HL-60 (cell line): Measurements from ENCODE around the gene AFF3.

Source experiments
- DNase-seq, 2 experiments: peaks; one replicate each; pipeline ENCODE4 v3.0.0-alpha.2; 2010 to 2020; ENCODE audit warnings: low read depth in 1 of 2, low spot score in 1 of 2
- H3K27ac ChIP-seq: fragments of 250-450 bp; sonication (Bioruptor Pico); replicated peaks from 2 replicates; pipeline ENCODE4 v1.5.1; 2020; ENCODE audit warnings: mild to moderate bottlenecking, moderate library complexity
- H3K27me3 ChIP-seq: fragments of 250-450 bp; sonication (Bioruptor Pico); 2 replicates; pipeline ENCODE4 v1.5.1; 2021; ENCODE audit warnings: mild to moderate bottlenecking, moderate library complexity; ENCODE audit not compliant: insufficient read depth, poor library complexity, severe bottlenecking
- H3K4me3 ChIP-seq: replicated peaks from 2 replicates; pipeline ENCODE4 v1.5.1; 2011; ENCODE audit warnings: mild to moderate bottlenecking, control low read depth, low read length; ENCODE audit not compliant: insufficient read depth
- GABPA ChIP-seq: IDR thresholded peaks from 2 replicates; pipeline ENCODE4 v1.6.1; 2012; ENCODE audit warnings: low read depth
- POLR2AphosphoS5 ChIP-seq: IDR thresholded peaks from 2 replicates; pipeline ENCODE4 v1.6.1; 2012; ENCODE audit warnings: low read depth
- SPI1 ChIP-seq: IDR thresholded peaks from 2 replicates; pipeline ENCODE4 v1.6.1; 2012; ENCODE audit warnings: low read depth, mild to moderate bottlenecking, borderline replicate concordance
- TF ChIP-seq, protein P1 (sequence below): IDR thresholded peaks from one replicate; pipeline ENCODE4 v1.5.1; 2011; ENCODE audit warnings: low read length, control low read depth, inconsistent platforms; ENCODE audit not compliant: insufficient read depth
- TF ChIP-seq, protein P2 (sequence below): IDR thresholded peaks from 2 replicates; pipeline ENCODE4 v1.6.1; 2012; ENCODE audit warnings: low read depth; ENCODE audit not compliant: insufficient replicate concordance

The AFF3 gene

DNA sequence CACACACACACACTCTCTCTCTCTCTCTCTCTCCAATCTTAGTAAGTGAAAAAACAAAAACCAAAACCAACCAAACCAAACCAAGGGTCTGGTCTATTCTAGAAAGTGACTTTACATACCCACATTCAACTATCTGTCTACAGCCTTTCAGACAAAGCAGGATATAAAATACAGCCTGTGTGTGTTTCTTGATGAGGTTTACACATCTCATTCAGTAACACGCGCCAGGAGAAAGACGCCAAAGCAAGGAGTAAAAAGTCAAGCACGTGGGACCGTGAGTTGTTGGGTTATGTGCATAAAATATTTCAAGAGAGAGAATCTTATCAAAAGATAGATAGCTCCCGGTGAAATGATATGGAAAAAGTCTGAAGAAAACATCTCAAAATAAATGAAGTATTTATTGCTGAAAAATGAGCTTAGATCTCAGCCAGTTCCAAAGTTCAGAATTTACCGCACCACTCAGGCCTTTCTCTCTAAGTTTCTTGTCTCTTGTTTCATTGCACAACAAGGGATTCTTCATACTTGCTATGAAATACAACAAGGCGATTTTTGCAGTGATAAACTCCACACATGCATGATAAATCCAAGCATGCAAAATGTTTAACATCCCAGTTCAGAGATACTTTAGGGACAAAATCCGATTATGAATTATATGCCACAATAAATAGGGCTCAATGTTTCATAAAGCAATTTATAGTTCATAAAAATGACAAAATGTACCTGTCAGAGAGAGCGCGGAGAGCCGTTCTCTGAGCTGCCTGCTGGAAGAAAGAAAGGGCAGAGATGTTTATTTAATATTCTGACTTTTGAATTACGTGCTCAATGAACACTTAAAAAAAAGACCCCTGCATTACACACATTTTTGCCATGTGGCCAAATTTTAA lies 493.2 kb downstream of the AFF3 start:
- Histone ChIP-seq H3K27ac (no peak overlapping the region), H3K4me3 (no peak overlapping the region), H3K27me3 (no peaks in the 10 kb centered on the region)
- no peak for DNase-seq
- TF ChIP-seq SPI1, result no peak
- no peak for TF ChIP-seq POLR2AphosphoS5
- TF ChIP-seq, protein P1, sequence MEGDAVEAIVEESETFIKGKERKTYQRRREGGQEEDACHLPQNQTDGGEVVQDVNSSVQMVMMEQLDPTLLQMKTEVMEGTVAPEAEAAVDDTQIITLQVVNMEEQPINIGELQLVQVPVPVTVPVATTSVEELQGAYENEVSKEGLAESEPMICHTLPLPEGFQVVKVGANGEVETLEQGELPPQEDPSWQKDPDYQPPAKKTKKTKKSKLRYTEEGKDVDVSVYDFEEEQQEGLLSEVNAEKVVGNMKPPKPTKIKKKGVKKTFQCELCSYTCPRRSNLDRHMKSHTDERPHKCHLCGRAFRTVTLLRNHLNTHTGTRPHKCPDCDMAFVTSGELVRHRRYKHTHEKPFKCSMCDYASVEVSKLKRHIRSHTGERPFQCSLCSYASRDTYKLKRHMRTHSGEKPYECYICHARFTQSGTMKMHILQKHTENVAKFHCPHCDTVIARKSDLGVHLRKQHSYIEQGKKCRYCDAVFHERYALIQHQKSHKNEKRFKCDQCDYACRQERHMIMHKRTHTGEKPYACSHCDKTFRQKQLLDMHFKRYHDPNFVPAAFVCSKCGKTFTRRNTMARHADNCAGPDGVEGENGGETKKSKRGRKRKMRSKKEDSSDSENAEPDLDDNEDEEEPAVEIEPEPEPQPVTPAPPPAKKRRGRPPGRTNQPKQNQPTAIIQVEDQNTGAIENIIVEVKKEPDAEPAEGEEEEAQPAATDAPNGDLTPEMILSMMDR, result no peak
- TF ChIP-seq GABPA, result no peak
- TF ChIP-seq, protein P2, sequence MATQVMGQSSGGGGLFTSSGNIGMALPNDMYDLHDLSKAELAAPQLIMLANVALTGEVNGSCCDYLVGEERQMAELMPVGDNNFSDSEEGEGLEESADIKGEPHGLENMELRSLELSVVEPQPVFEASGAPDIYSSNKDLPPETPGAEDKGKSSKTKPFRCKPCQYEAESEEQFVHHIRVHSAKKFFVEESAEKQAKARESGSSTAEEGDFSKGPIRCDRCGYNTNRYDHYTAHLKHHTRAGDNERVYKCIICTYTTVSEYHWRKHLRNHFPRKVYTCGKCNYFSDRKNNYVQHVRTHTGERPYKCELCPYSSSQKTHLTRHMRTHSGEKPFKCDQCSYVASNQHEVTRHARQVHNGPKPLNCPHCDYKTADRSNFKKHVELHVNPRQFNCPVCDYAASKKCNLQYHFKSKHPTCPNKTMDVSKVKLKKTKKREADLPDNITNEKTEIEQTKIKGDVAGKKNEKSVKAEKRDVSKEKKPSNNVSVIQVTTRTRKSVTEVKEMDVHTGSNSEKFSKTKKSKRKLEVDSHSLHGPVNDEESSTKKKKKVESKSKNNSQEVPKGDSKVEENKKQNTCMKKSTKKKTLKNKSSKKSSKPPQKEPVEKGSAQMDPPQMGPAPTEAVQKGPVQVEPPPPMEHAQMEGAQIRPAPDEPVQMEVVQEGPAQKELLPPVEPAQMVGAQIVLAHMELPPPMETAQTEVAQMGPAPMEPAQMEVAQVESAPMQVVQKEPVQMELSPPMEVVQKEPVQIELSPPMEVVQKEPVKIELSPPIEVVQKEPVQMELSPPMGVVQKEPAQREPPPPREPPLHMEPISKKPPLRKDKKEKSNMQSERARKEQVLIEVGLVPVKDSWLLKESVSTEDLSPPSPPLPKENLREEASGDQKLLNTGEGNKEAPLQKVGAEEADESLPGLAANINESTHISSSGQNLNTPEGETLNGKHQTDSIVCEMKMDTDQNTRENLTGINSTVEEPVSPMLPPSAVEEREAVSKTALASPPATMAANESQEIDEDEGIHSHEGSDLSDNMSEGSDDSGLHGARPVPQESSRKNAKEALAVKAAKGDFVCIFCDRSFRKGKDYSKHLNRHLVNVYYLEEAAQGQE, result no peak

DNA sequence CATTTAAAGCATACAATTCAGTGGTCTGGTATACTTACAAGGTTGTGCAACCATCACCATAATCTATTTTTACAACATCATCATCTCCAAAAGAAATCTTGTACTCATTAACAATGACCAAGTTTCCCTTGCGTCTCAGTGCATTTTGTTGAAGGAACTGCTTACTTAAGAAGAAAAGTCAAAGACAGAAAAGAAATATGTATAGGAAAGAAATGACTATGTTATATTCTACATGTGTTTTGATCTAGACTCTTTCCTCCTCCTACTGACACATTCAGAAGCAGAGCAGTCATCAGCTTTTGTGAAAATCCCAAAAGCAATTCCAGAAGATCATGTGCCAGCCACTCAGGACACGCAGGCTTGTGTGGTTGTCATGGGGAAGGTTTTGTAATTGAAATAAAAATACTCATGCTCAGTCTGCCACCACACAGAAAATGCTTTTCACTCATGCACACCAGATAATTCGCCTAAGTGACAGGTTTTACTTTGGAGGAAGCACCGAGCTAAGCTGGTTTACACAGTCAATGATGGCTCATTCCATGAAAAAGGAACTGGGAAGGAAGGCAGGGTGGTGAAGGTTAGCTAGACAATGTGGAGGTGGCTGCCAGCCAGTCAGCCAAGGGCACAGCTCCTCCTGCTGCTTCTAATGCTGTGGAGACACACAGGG lies 494.1 kb downstream of the AFF3 start:
- H3K4me3 ChIP-seq, result no peak overlapping the region
- TF ChIP-seq, protein P1, result no peak
- no peak for TF ChIP-seq SPI1
- TF ChIP-seq, protein P2, result no peak
- TF ChIP-seq GABPA, result no peak
- TF ChIP-seq POLR2AphosphoS5, result no peak
- no peak overlapping the region for H3K27ac ChIP-seq
- no peak for DNase-seq
- no peaks in the 10 kb centered on the region for H3K27me3 ChIP-seq

DNA sequence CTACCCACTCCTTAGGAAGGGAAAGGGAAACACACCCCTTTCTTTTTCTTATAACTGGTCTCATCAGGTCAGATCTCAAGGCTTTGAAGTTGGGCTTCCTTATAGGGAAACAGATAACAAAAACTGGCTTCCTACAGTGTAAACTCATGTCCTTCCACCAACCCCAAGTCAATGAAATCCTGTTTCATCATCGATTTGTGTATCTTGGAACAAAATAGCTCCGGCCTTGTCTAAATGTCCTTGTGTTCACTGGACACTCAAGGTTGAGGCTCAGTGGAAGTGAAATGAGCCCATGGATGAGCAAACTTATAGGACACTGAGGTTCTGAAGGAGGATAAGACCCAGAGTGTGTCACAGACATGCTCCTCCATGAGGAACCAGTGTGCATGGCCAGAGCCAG lies 496.4 kb downstream of the AFF3 start:
- Histone ChIP-seq H3K27me3 (no peaks in the 10 kb centered on the region), H3K27ac (no peak overlapping the region), H3K4me3 (no peak overlapping the region)
- no peak for DNase-seq
- TF ChIP-seq POLR2AphosphoS5 (no peak), GABPA (no peak), SPI1 (no peak)
- TF ChIP-seq, protein P2, result no peak
- TF ChIP-seq, protein P1, result no peak
